ENCODE data around the gene CDC42BPA. TPM values are rescaled to one million over a fixed set of nuclear protein-coding genes. Genes with fewer than 3 reads are reported as not detected.

Gene CDC42BPA
- total and polyA plus RNA-seq, 2 of the 8 experiments (the other 6 are each of a cell fraction or from before 2014, with no cell fraction given): 7.1 to 28.5 TPM

DNA sequence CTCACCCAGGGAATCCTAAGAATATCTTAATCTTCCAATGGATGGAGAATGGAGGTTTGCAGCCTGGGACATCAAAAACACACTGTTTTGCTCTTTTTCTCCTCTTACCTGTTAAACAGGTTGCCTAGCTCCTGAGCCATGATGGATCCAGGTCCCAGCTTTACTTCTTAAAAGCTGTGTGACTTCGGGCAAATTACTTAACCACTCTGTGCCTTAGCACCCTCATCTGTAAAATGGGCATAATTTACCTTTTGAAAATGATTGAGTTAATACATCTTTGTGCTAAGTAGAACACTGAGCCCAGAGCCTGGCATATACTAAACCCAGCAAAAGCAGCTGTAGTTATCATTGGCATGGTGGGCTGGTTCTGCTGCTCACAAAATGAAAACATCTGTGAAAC lies 368.0 kb downstream of the CDC42BPA start:
- TF ChIP-seq KDM1A (IDR thresholded peaks at IDR 0.05; ENCODE audit: borderline replicate concordance, low read length): peak; percentile 86; the same call in 1 of the 2 replicates
- no peak for TF ChIP-seq TBP (IDR thresholded peaks at IDR 0.05; ENCODE audit: low read depth, low read length)
- no peak overlapping the region for H3K56ac ChIP-seq (replicated peaks; ENCODE audit: insufficient read length, low read depth, low read length)
- no peak overlapping the region for H3K18ac ChIP-seq (ENCODE audit: extremely low read depth, low read length)
- no peaks in the 10 kb centered on the region for H3K36me3 ChIP-seq (ENCODE audit: control insufficient read depth in 2 of 4, insufficient read depth in 4 of 4, low read length in 3 of 4)
- WGBS, 2 experiments (ENCODE audit: extremely low coverage in 1 of 2, insufficient coverage in 1 of 2, insufficient read length in 1 of 2, insufficient replicate concordance in 2 of 2, low coverage in 1 of 2, low lambda C conversion rate in 2 of 2, missing lambda C conversion rate in 1 of 2): 100% methylated on average over 1 of the region's 1 CpG; no CpG with 5 or more reads in 1 of the 2 experiments
- H2BK15ac ChIP-seq (ENCODE audit: low read length): no peak overlapping the region
- peaks cover 5% of the 10 kb centered on the region for H3K79me1 ChIP-seq (ENCODE audit: low read depth, low read length)
- H4K8ac ChIP-seq (ENCODE audit: extremely low read depth, insufficient read depth, low read length): no peak overlapping the region
- H3K23ac ChIP-seq (ENCODE audit: insufficient read length): no peak overlapping the region
- no peak overlapping the region for H4K5ac ChIP-seq (ENCODE audit: insufficient read length, low read depth, low read length)
- no peak overlapping the region for H2BK12ac ChIP-seq (ENCODE audit: low read depth, low read length)
- H3K4ac ChIP-seq (replicated peaks; ENCODE audit: insufficient read length, low read depth, low read length): no peak overlapping the region
- no peak for DNase-seq (ENCODE audit: low read depth in 1 of 2, low spot score in 2 of 2)
- no peak overlapping the region for H4K91ac ChIP-seq (replicated peaks; ENCODE audit: insufficient read length, low read length)
- H3K79me2 ChIP-seq (ENCODE audit: control insufficient read depth in 1 of 2, insufficient read depth in 2 of 2, low read length in 2 of 2): peaks cover 3 to 58% of the 10 kb centered on the region in 2 experiments; a peak in 3 of 4 replicates
- no peak overlapping the region for H2AFZ ChIP-seq (ENCODE audit: low read length)
- no peak overlapping the region for H2BK5ac ChIP-seq (ENCODE audit: low read depth, low read length)
- ChIA-PET POLR2A (ENCODE audit: partially characterized antibody) (interaction anchor here (0.8 to 3.6 kb wide), 2 partner anchors 10 to 34 kb away, joined by 3 to 18 read pairs; partner anchors contain the start of gene COQ8A), CTCF (ENCODE audit: partially characterized antibody) (interaction anchor here (0.9 to 2.6 kb wide), 4 partner anchors 15 to 361 kb away, joined by 3 to 10 read pairs (median 4); no protein-coding TSS in a partner anchor)
- H2BK20ac ChIP-seq (ENCODE audit: low read length): no peak overlapping the region
- no peak overlapping the region for H3K4me3 ChIP-seq (ENCODE audit: extremely low read depth in 1 of 4, insufficient read depth in 2 of 4, low read depth in 3 of 4, low read length in 4 of 4)
- no peak overlapping the region for H2AK5ac ChIP-seq (ENCODE audit: low read depth, low read length)
- H3K4me2 ChIP-seq (ENCODE audit: insufficient read depth in 1 of 2, low read depth in 2 of 2, low read length in 2 of 2): no peak overlapping the region
- no peaks in the 10 kb centered on the region for H3K27me3 ChIP-seq (replicated peaks in 1 of 4; ENCODE audit: control insufficient read depth in 3 of 4, extremely low read depth in 1 of 4, insufficient read depth in 3 of 4, low read length in 3 of 4)
- FAIRE-seq: no peak
- peaks cover 0 to 4% (median 1%) of the 10 kb centered on the region in 4 experiments; a peak in 4 of 7 replicates for H3K4me1 ChIP-seq (replicated peaks in 1 of 4; ENCODE audit: control insufficient read depth in 3 of 4, insufficient read depth in 4 of 4, low read length in 3 of 4)
- H4K20me1 ChIP-seq (replicated peaks in 1 of 2; ENCODE audit: control insufficient read depth in 1 of 2, insufficient read depth in 2 of 2, low read length in 2 of 2): peaks cover 2 to 4% of the 10 kb centered on the region in 2 experiments
- H3K14ac ChIP-seq (ENCODE audit: insufficient read length): no peak overlapping the region
- H3K9me3 ChIP-seq (ENCODE audit: insufficient read depth in 2 of 2, low read depth in 1 of 2, low read length in 1 of 2): no peaks in the 10 kb centered on the region; a peak in 2 of 4 replicates
- no peak overlapping the region for H2BK120ac ChIP-seq (replicated peaks; ENCODE audit: low read depth, low read length)
- H3K27ac ChIP-seq (ENCODE audit: low read depth, low read length): no peak overlapping the region
- H3K9ac ChIP-seq (replicated peaks in 1 of 4; ENCODE audit: extremely low read depth in 1 of 4, low read depth in 3 of 4, low read length in 3 of 4): no peak overlapping the region
- no peaks in the 10 kb centered on the region; the same call in 1 of the 2 replicates for H3K23me2 ChIP-seq (ENCODE audit: low read depth, low read length)

All from H1 (cell line).